ENCODE results near the gene ARHGAP44.
A peak's percentile ranks its signal among the peaks of the same experiment; 100 is the strongest.

The ARHGAP44 gene

GRCh38 chr17:13024526-13025257 lies 235.4 kb downstream of the ARHGAP44 start:
- peak; percentile 47 for DNase-seq (ENCODE audit: low read depth, low spot score)

- no peak for DNase-seq (ENCODE audit: low read depth, low spot score)
Measured at GRCh38 chr17:13025258-13025627, 235.9 kb downstream of the ARHGAP44 start.

- no peak for DNase-seq (ENCODE audit: low read depth, low spot score)
Measured at GRCh38 chr17:13025687-13026086, 236.4 kb downstream of the ARHGAP44 start.

GRCh38 chr17:13027246-13027645 lies 237.9 kb downstream of the ARHGAP44 start:
- DNase-seq (ENCODE audit: low read depth, low spot score): no peak

- no peak for DNase-seq (ENCODE audit: low read depth, low spot score)
Measured at GRCh38 chr17:13029340-13029739, 240.0 kb downstream of the ARHGAP44 start.

- no peak for DNase-seq (ENCODE audit: low read depth, low spot score)
Measured at GRCh38 chr17:13030056-13030455, 240.8 kb downstream of the ARHGAP44 start.

DNA sequence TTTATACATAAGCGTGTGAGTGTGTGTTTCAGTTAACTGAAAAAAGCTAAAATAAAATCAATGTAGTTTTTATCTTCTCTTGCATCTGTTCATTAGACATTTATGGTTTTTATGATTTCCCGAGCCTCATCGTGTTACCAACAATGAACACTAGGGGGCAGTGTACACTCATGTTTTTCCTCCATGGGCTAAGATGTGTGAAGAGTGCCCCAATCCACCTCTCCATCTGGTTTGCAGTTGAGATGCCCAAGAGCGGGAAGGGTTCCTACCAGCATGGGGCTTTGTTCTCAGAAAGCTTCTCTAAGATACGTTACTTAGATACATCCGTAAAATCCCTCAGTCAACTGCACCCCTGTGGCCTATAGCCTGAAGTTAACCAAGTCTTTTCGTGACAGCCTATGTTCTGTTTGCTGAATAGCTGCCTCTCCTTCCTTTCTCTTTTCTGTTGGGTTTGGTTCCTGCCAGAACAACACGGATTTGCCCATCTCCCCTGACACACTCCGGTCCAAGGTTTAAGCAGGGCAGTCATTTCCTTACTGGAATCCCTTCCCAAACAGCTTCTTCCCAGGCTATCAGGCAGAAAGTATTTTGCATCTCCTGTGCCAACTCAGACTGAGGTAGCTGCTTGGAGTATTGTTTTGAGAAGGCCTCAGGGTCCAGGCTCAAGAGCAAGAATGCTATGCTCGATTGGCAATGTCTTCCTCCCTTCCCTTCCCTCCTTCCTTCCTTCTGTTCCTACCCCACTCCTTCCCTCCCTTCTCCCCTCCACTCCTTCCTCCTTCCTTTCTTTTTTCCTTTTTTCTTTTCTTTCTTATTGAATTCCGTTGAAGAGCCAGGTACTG lies 241.4 kb downstream of the ARHGAP44 start:
- no peak for DNase-seq (ENCODE audit: low read depth, low spot score)

DNA sequence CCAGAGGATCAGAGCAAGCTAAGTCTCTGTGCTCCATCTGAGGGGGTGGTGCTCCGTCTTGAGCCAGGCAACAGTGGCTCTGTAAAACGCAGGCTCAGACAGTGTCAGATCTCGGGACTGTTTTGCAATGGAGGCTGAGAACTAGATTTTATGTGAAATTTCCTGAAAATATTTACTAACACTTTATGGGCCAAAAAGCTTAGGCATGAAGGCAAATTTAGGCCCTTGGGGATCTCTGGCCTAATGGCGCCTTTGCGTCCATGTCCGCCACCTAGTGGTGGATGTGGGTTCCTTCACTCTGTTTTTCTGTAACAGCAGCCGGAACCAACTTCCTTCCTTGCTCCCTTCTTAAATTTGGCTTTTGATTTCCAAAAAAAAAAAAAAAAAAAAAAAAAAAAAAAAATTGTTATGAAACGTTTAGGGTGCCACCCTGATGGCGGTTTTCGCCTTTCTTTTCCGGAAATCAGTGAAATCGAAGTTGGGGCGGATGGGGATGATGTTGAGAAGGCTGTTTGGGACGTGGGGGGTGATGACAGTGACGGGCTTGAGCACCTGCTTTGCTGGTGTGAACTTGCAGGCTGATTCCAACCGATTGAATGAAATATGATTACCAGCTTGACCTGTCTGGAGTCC lies 242.5 kb downstream of the ARHGAP44 start:
- no peak for DNase-seq (ENCODE audit: low read depth, low spot score)

GRCh38 chr17:13035420-13035819 lies 246.1 kb downstream of the ARHGAP44 start:
- DNase-seq (ENCODE audit: low read depth, low spot score): no peak

DNA sequence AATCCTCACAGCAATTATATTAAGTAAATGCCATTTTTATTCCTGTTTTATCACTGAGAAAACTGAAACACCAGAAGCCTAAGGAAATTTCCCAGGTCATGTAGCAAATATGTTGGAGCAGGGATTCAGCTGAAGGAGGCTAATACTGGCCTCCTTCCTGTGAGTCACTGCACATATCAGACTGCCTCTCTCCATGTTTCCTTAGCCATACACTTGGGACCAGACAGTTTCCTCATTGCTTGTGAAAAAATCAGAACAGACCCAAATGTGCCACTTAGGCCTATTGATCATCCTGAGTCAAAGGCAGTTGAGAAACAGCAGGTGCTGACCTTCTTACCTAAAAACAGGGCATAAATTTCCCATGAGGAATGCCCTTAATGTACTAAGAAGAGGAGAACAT lies 247.5 kb downstream of the ARHGAP44 start:
- DNase-seq (ENCODE audit: low read depth, low spot score): no peak

- no peak for DNase-seq (ENCODE audit: low read depth, low spot score)
Measured at GRCh38 chr17:13038931-13039665, 249.8 kb downstream of the ARHGAP44 start.

All from activated CD4-positive, CD25-positive, alpha-beta regulatory T cell treated with anti-CD3 and anti-CD28 coated beads, Interleukin-2, amount 50 U/mL, for 16 hours (primary cell).